G401.6 (cell line): Measurements from ENCODE around the gene LRIT2.

Source experiments
- FAIRE-seq: peaks from 2 replicates; lab custom pipeline; 2012; peaks lifted over from hg19 to GRCh38; lab: Jason Lieb, UNC

Gene LRIT2

DNA sequence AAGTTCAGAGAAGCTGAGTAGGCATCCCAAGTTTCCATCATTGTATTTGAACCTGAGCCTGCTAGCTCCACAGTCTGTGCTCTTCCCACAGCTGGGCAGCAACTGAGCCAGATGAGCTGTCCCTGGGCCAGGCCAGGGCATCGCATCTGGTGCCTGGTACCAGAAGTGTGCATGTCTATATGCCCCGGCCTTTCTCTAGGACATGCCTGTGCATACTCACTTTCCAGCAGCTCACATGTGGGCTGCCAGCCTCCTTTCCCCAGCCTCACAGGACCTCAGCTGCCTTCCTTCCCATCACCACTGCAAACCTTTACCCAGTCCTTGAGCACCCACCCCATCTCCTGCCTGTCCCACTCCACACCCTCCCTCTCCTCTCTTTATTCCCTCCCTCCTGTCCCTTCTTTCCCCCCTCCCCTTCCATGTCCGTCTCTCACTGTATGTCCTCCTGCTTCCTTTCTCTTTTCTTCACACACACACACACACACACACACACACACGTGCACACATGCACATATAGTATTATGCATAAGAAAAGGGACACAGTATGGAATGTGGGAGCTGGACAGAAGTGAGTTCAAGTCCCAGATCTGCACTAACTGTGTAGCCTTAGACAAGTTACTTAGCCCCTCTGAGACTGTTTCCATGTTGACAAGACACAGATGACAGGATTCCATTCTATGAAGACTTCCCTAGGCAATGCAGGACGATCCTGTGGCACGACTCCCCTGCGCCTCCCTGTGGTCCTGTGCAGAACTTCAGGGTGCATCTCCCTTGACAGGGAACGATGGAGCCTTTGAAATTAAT is 20.1 kb downstream of the LRIT2 start:
- FAIRE-seq: no peak

DNA sequence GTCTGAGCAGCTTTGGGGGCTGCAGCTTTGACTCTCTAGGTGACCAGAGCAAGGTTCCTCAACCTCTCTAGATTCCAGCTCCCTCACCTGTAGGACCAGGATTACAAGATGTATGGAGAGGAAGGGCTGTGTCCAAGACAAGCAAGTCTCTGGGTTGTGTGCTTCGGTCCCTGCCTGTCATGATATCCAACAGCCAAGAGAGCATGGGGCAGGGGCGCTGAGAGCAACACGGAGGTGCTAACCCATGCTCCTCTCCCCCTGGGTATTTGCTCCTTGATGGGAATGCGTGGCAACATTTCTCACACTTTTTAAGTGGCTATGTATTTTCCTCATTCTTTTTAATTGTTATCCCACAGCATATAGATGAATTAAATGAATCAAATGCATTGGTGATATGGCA is 20.7 kb downstream of the LRIT2 start:
- no peak for FAIRE-seq

DNA sequence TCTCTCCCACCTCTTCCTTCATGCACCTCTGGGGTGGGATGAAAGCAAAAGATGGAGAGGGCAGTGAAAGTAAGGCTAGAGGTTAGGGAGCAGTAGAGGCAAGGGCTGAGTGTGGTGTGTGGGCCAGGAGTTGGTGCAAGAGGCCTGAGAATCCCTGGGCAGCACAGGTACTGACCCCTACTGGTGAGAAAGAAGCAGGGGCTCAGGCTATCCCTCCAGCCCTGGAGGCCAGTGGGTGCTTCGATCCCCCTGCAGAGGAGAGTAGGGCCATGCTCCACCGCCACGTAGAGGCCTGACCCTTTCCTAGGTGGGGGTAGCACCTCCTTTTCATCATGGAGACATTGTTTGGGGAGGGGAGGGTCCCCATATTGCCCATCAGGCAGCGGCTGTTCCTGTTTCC is 21.2 kb downstream of the LRIT2 start:
- FAIRE-seq: no peak

DNA sequence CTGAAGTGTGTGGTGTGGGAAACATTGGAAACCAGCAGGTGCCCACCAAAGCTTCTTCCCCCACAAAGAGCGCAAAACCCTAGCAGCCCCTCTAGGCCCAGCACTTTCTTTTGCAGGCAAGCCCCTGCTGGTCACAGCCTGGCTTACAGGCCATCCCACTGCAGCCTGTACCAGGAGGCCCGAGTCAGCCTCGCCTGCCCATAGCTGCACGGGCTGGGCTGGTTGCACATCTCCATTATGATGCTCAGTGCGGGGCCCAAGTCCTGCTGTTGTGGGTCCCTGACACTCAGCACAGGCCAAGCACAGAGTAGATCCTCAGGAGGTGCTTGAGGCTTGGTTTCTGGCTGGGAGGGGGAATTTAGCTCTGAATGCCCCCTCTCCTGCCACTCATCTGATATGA is 23.0 kb downstream of the LRIT2 start:
- no peak for FAIRE-seq

DNA sequence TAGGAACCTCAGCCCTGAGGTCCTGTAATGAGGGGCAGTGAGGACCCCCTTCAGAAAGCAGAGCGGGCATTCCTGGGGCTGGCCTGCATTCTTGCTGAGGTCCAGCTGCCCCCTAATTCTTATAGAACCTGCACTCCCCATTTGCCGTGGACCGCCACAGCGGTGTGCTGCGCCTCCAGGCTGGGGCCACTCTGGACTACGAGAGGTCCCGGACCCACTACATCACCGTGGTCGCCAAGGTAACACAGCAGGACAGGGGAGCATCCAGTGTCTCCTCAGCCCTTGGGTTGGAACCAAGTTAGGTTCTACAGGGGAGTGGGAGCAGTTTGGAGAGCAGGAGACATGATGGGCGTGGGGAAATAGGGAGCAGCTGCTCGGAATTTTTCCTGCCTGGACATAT is 23.7 kb downstream of the LRIT2 start:
- no peak for FAIRE-seq

DNA sequence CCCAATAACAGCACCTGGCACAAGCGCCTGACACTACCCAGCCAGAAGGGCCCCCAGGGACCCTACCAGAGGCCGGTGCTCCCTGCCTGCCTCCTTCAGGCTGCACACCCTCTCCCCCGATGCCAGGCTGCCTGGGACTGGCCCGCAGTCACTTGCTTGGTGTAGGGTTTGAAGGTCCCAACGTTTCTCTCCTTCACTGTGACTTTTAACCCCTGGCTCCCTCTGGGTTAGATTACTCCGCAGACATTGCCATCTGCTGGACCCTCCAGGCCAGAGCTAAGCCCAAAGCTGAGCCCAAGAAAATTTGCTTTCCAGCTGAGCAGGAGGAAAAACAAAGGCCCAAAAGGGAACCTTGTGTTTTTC is 24.1 kb downstream of the LRIT2 start:
- no peak for FAIRE-seq

DNA sequence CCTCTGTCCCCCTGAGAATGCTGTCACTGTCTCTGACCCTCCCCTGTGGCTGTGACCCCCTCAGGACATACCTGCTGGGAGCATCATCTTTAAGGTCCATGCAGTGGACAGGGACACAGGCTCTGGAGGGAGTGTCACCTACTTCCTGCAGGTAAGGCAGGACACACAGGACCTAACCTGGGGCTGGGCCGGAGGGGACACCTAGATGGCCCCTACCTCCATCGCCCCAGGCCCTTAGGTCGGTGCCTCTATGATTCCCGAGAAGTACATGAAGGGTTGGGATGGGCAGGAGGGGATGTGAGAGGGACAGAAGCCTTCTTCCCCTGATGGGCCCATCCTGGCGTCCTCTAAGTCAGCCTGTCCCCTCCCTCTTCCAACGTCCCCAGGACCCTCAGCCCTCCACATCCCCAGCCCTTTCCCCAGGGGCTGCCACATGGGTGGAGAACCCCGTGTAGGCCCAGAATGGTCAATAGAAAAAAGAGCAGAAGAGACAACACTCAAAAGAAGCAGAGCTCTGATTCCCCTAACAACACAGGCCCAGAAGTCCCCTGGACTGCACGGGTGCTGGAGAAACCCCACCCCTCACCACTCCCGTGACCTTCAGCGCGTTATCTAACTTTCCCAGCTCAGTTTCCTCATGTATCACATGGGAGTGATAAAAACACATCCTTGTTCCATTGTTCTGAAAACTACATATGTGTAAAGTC is 24.7 kb downstream of the LRIT2 start:
- FAIRE-seq: no peak

DNA sequence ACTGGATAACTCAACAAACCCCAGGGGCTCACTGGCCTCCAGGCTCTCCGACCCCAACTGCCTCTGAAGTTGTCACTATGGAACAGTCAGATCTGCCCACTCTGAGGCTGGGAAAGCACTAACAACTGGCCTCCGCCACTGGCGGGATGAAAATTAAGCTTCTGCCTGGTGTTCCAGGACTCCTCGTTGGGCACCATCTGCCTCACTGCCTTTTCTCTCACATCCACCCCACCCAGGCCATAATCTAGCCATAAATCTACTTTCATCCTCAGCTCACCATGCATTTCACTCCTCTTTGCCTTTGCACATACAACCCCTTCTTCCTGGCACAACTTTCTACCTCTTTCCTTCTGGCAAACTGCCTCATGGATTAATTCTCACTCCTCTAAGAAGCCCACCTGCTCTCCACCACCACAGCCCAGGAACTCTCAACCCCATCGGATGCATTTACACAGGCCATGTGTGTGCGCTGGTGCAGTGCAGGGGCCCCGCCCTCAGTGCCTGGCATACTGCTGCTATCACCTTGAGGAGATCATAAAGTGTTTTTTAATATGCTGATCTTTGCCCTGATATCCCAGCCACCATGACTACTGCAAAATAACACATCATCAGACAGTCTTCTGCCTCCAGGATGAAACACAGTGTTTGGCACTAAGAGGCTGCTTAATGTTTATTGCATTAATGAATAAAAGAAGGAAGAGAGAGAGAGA is 27.0 kb downstream of the LRIT2 start:
- no peak for FAIRE-seq

DNA sequence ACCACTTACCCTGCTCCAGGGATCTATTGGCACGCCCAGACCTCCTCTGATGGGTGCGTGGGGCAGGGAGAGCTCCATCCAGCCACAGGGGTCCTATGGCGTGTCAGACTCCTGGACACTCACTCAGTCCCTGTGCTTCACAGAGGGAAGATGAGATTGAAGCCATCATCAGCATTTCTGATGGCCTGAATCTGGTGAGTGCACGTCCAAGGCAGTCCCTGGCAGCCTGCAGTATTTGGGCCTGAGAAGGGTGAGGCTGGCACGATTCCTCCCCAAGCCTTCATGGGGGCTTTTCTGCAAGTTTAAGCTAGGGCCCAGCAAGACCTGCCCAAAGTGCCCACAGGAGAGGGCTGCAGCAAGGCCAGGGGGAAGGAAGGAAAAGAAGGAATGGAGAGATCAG is 27.7 kb downstream of the LRIT2 start:
- FAIRE-seq: no peak

DNA sequence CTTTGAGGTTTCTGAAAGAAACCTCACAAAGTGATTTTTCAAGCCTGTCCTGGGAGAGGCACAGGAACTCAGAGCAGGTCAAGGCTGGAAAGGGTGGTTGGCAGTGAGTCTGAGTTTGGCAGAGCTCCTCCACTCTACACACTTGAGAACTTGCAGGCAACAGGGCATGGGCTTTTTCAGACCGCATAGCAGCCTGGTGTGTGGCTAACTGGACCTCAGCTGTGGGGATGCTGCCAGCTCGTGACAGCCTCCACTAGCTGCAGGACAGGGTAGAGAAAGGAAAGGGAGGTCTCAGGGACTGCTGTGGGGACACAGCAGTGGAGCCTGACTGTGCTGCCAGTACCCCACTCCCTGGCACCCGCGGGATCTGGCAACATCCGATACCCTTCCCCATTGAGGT is 28.4 kb downstream of the LRIT2 start:
- no peak for FAIRE-seq

DNA sequence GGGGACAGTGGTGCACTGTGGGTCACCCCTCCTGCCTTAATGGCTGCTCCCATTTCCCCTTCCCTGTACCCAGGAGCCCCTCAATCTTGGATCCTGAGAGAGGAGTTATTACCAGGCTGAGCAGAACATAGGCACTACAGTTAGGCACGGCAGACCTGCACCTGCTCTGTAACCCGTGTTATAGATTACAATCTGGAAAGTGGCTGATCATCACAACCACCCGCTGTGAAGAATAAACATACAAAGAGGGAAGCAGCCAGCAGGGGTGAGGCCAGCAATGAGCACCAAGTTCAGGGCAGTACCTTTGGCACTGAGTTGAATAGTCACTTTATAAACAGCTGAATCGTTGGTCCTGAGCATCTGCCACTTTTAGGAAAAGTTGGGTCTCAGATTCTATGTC is 29.3 kb downstream of the LRIT2 start:
- FAIRE-seq: no peak

DNA sequence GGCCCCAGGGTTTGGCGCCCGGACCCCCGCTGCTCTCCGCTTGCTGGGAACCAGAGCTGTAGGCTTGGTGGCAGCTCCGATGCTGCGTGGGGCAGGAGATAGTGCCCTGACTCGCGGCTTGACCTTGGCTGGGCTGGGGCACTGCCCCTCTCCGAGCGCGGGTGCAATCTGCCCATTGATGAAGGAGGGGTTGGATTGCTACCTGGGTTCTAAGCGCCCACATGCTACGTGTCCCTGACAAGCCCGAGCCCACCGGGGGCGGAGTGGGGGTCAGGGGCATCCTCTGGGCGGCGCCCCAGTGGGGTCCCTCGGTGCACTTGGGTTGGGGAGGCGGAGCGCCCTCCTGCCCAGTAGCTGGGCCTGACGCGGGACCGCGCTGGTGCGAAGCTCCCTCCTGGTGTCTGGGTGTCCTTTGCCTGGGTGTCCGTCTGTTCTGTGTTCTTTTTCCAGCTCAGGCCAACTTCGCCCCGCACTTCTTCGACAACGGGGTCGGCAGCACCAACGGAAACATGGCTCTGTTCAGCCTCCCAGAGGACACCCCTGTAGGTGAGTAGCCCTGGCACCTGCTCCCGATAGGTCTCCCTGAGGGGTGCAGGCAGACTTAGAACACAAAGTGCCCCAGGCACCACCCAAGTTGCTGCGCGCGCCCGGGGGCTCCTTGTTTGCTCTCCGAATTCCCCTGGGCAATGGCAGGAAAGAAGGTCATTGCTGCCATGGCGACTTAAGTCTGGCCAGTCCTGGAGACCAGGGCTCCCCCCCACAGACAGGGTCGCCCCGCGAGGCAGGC is 30.1 kb downstream of the LRIT2 start:
- FAIRE-seq: no peak

DNA sequence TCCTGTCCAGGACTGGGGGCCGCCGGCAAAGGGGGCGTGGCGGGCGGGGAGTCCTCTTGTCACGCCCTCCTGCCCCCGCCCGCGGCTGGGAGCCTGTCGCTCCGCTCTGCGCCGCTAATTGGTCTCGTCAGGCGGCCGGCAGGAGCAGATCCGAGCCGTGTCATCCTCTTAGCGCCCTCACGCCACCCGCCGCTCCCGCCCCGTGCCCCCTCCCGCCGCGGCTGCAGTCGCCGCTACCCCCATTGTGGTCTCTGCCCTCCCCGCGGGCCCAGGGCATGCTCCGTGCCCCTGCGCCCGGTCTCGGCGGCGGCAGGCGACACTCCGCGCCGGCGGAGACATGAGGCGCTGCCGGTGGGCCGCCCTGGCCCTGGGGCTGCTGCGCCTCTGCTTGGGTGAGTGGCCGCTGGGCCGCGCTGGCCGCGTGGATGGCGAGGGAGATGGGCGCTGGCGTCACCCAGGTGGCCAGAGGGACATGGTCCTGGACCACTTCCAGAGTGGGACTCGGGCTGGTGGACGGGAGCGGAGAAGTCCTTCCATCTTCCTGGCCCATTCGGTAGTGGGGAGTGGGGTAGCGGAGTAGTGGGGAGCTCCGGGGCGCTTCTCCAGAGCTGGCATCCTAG is 30.8 kb downstream of the LRIT2 start, which contains the start of gene CDHR1:
CDHR1 (plus strand) TSS at position 114 of the 620 bp plus-strand sequence; CDS start at position 338, 224 bp downstream.
- no peak for FAIRE-seq

DNA sequence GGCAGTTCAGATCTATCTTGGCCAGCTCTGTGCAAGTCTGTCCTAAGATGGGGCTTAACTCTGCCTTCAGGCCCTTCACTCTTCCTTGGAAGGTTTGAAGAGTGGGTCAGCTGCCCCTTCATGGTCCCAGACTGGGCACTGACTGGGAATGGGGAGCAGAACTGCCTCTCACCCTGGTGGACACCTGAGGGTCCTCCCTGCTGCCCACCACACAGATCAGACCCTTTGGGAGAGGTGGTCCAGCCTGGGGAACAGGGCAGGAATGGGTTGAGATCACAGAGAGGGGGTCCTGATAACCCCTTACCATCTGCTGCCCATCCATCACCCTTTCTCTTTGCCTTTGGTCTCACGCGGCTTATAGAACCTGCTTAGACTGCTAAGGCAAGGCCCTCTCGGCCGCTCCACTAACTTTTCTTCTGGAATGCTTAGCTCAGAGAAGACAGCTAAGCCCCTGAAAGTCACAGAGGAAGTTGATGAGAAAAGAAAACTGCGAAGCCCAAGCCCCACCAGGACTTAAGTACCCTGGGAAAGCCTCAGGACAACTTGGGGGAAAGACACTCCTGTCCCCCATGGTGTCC is 31.4 kb downstream of the LRIT2 start:
- no peak for FAIRE-seq

DNA sequence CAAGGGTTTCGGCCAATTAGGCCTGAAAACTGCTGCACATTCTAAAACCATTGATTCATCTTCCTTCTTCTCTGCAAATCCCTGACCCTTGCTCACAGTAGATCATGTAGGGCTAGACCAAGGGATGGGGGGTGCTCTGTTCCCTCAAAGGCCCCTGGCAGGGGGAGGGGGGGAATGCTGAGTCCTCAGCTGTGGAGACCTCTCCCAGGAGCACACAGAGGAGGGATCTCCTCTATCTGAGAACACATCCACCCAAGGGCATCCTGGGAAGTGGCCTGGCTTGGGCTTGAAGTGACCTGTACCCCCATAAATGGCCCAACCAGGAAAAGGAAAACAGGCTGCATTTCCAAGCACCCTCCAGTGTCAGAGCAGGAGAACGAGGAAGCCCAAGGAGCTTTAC is 32.0 kb downstream of the LRIT2 start:
- no peak for FAIRE-seq

DNA sequence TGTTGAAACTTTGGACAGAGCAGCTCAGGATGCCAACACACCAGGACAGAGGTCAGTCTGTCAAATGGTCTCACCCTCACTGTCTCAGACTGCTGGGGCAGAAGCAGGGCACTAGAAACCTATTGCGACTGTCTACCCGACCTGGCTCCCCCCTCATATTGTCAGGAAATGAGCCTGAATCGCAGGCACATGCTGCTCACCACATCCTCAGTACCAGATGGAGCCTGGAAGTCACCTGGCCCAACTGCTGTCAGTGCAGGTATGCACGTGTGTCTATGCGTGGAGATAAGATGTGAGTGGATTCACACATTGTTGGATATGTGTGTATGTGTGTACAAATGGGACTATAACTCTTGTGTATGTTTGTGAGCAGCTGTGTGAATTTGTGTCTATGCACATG is 34.2 kb downstream of the LRIT2 start:
- FAIRE-seq: no peak

DNA sequence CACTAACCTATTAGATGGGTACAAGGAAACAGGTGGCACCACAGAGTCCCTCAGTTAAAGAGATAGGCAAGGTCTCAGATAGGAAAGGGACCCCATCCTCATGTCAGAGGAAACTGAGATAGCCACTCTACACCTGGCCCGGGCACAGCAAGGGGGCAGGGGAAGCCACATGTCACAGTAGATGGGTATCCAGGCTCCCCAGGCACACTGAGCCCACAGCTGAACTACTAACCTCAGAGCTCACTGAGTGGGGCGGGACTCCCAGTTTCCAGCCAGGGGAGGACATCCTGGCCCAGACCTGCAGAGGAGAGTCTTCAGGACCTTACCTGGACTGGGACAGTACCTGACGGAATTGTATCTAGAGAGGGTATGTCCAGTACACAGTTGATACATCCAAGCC is 34.7 kb downstream of the LRIT2 start:
- FAIRE-seq: no peak

DNA sequence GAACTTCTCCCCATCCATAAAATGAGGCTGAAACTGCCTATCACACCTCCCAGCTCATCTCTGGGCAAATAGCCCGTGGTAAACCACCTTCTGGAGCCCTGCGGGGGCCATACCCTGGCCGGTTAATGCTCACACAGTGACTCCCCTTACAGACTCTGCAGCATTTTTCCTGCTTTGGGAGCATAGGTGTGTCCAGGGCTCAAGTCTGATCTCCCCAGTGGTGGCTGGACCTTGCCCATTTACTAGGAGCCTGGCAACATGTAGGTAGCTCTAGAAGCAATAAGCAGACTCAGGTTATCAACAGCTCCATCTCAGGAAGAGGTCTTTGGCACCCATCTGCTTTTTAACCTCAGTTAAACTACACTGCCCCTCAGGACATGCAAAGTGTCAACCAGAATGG is 36.5 kb downstream of the LRIT2 start:
- no peak for FAIRE-seq

DNA sequence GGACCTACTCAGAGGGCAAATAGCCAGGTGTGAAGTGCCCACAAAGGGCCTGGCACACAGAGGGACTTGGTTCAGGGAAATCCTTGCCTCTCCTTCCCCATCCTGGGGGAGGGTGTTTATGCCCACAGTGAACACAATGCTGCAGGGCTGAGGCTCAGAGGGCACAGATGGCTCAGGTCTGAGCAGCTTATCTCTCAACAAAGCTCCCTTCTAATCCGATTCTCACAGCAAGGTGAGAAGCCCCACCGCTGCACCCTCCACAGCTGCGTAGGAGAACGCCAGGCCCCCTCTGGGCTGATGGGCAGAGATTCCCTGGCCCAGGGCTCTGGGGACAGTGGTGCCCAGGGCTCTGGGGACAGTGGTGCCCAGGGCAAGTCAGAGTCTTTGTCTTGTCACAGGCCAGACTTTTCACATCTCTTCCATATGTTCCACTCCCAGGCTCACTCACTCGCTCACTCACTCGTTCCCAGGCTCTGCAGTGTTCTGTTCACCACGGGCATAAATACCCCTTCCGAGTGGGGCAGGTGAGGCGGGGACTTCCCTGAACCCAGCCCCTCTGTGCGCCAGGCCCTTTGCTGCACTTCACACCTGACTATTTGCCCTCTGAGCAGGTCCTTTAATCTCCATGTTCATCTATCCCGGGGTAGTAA is 39.7 kb downstream of the LRIT2 start:
- no peak for FAIRE-seq

DNA sequence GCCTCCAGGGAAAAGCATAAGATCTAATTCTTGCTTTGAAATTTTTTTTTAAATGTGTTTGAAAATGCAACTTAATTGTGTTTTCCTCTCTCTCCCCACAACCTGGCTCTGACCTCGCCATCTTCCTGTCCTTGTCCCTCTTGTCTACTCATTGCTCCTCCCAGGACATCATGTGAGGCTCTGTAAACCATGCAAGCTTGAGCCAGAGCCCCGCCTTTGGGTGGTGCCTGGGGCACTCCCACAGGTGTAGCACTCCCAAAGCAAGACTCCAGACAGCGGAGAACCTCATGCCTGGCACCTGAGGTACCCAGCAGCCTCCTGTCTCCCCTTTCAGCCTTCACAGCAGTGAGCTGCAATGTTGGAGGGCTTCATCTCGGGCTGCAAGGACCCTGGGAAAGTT is 40.8 kb downstream of the LRIT2 start:
- no peak for FAIRE-seq

DNA sequence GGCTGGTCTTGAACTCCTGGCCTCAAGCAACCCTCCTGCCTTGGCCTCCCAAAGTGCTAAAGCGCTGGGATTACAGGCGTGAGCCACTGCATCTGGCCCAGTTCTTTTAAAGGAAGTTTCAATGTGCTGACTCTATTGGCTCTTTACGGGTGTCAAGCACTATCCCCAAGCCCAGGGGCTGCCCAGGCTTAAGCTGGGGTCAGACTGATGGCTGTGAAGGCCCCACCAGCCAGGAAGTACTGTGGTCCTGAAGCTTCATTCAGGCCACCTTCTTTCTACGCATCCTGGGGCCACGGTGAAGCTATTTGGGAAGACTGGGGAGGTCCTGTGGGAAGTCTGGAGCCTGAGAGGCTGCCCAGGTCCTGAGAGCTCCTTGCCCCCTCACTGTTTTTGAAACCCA is 43.7 kb downstream of the LRIT2 start:
- no peak for FAIRE-seq
